ENCODE data around the gene TMA7B. TPM values are rescaled to one million over a fixed set of nuclear protein-coding genes. Genes with fewer than 3 reads are reported as not detected.

The TMA7B gene
- total RNA-seq, 1 donor from 2014 or later: not detected

GRCh38 chr22:39984006-39984405 is 23.8 kb downstream of the TMA7B start:
- DNase-seq (ENCODE audit: low read depth): no peak
- no peak overlapping the region for H3K4me3 ChIP-seq (ENCODE audit: low read depth, low read length)
- H3K27me3 ChIP-seq (ENCODE audit: control insufficient read depth, insufficient read depth, low read length): peaks cover 13% of the 10 kb centered on the region
- TF ChIP-seq CTCF (IDR thresholded peaks at IDR 0.05; ENCODE audit: insufficient read depth, low read length, poor library complexity, severe bottlenecking): no peak
- H3K36me3 ChIP-seq (ENCODE audit: control insufficient read depth, insufficient read depth, low read length): no peaks in the 10 kb centered on the region

- no peak overlapping the region for H3K4me3 ChIP-seq (ENCODE audit: low read depth, low read length)
These were observed 24.5 kb downstream of the TMA7B start for GRCh38 chr22:39984746-39985145.

GRCh38 chr22:39985383-39986035 is 25.3 kb downstream of the TMA7B start:
- DNase-seq (ENCODE audit: low read depth): no peak
- TF ChIP-seq CTCF (IDR thresholded peaks at IDR 0.05; ENCODE audit: insufficient read depth, low read length, poor library complexity, severe bottlenecking): no peak
- no peak overlapping the region for H3K4me3 ChIP-seq (ENCODE audit: low read depth, low read length)
- peaks cover 16% of the 10 kb centered on the region for H3K27me3 ChIP-seq (ENCODE audit: control insufficient read depth, insufficient read depth, low read length)
- no peaks in the 10 kb centered on the region for H3K36me3 ChIP-seq (ENCODE audit: control insufficient read depth, insufficient read depth, low read length)

More at GRCh38 chr22:39984746-39985145, 24.5 kb downstream of the TMA7B start:
- no peak for DNase-seq (ENCODE audit: low read depth)
- no peak for TF ChIP-seq CTCF (IDR thresholded peaks at IDR 0.05; ENCODE audit: insufficient read depth, low read length, poor library complexity, severe bottlenecking)
- no peaks in the 10 kb centered on the region for H3K36me3 ChIP-seq (ENCODE audit: control insufficient read depth, insufficient read depth, low read length)
- peaks cover 18% of the 10 kb centered on the region for H3K27me3 ChIP-seq (ENCODE audit: control insufficient read depth, insufficient read depth, low read length)

GRCh38 chr22:39988386-39989114 is 28.4 kb downstream of the TMA7B start:
- no peak for DNase-seq (ENCODE audit: low read depth)
- H3K27me3 ChIP-seq (ENCODE audit: control insufficient read depth, insufficient read depth, low read length): peaks cover 16% of the 10 kb centered on the region
- no peak overlapping the region for H3K4me3 ChIP-seq (ENCODE audit: low read depth, low read length)
- TF ChIP-seq CTCF (IDR thresholded peaks at IDR 0.05; ENCODE audit: insufficient read depth, low read length, poor library complexity, severe bottlenecking): no peak
- H3K36me3 ChIP-seq (ENCODE audit: control insufficient read depth, insufficient read depth, low read length): no peaks in the 10 kb centered on the region

- no peak overlapping the region for H3K4me3 ChIP-seq (ENCODE audit: low read depth, low read length)
- H3K36me3 ChIP-seq (ENCODE audit: control insufficient read depth, insufficient read depth, low read length): no peaks in the 10 kb centered on the region
- peaks cover 22% of the 10 kb centered on the region for H3K27me3 ChIP-seq (ENCODE audit: control insufficient read depth, insufficient read depth, low read length)
- no peak for DNase-seq (ENCODE audit: low read depth)
- TF ChIP-seq CTCF (IDR thresholded peaks at IDR 0.05; ENCODE audit: insufficient read depth, low read length, poor library complexity, severe bottlenecking): no peak
These were observed 29.4 kb downstream of the TMA7B start for GRCh38 chr22:39989633-39990032.

Data from kidney epithelial cell (primary cell).